ENCODE results near the gene SFXN3.

The SFXN3 gene

DNA sequence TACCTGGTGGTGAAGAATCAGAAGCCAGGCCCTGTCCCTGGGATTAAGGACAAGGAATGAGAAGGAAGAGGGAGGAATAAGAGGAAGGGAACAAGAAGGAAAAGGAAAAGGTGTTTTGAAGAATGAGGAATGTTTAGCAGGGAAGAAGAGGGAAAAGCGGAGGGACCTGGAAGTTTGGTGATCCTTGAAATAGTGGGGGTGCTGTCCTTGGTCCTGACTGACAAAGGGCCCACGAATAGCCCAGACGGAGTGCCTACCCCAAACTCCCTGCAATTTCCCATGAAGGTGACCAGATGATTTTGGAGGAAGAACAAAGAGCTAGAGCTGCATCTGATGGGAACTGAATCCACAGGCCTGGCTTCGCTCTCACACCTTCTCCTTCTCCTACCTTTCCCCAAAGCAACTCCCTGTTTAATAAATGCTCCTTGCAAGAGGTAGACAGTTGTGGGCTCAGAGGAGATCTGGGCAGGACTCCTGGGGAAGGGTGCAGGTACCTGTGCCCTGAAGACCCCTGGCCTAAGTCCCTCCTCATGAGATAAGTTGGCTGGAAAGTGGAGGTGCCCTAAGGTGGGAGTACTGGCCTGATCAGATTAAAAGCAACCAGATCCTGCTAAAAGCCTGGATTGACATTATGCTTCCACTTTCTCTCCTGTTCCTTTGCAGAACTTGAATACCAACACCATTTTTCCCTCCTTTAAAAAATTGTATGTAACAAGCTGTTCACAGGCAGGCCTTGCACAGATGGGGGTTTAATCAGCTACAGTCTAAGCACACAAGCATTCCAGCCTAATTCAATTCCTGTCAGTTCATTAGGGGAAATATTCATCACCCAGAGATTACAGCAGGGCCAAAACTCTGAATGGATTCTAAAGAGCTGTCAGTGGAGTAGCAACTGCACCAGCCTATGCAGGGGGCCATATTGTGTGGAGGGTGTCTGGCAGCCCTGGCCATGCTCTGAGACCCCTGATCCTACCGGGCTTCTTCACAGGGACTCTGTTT, 50.2 kb downstream of the SFXN3 start:
- DNase-seq: peak; percentile 6

DNA sequence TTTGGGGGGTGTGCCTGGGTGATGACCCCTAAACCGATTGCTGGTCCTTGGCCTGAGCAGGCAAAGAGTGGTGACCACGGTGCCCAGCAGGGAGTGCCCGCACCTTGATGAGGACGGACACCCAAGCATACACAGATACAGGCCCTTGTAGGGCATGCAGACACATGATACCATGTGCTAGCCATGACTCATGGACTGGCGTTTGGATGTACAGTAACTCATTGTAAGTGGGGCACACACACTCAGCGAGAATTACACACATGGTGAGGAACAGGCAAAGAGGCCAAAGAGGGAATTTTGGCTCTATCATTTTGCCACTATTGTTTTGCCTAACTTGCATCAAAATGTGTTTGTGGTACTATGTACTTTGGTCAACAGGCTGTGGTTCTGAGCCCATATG, 54.8 kb downstream of the SFXN3 start:
- peak; percentile 46 for DNase-seq

DNA sequence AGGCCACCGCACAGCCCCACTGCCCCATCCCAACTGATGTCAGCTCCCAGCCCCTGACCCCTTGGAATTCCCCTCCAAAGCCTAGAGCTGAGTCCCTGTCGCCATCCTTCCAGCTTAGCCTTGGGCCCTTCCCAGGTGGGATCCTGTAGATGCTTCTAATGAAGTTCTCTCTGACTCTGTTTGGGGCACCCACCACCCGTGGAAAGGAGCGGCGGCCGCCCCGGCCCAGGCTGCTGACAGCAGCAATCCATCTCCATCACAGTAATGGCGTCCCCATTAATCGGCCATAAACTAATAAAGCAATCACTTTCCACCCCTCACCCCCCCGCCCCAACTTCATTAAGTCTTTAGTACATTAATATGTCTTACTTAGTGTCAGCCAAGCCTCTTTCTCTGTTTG, 56.3 kb downstream of the SFXN3 start:
- no peak for DNase-seq

- no peak for DNase-seq
Observed at GRCh38 chr10:101087965-101088364, 56.9 kb downstream of the SFXN3 start.

DNA sequence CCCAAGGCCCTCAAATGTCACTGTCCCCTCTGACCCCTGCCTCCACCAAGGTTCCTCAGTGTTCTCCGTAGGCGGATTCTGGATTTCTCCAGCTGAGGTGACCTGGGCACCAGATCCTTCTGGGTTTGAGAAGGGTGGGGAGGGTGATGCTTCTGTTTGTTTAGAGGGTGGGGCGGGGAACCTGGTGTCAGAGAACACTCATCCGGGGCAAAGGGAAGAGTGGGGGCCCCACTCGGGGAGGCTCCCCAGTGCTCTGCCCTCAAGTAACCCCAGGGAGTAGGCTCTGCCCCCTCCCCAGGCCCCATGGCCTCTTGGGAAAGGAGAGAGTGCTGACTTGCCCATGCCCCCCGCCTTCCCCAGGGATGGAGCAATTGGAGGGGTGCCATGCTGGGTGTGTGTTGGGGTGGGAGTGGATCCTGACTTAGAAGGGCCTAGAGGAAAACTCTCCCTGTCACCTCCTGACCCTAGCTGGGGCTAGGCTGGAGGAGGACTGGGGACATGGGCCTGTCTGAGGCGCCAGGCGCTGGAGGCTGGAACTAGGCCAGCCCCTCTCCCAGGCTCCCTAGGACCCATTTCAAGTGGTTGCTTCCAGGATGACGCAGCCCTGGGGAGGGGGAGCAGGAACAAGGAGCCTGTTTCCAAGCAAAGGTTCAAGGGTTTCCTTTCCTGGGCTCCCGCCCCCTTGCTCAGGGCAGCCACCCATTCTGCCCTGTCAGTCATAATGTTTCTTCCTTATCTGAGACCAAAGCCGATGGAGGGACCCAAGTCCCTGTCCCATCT, 58.7 kb downstream of the SFXN3 start:
- DNase-seq: no peak

DNA sequence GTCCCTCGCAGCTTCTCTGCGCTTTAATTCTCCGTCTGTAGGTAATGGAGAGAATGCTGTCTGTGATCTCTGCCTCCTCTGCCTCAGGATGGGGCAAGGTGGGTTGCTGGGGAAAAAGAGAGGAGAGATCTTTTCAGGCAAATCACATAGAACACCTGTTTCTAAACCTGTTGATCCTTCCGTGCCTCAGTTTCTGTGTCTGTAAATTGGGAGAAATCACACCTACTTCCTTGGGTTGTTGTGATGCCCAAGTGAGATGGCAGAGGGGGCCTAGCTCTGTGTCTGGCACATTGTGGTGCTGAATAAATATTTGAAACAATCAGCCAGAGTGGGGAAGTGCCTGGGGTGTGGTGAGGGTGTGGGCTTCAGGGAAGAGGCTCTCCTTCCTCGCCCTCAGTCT, 59.6 kb downstream of the SFXN3 start:
- no peak for DNase-seq
